Lower lobe of right lung (tissue), 2 donors: Measurements from ENCODE around the gene PBX4. TPM values are rescaled to one million over a fixed set of nuclear protein-coding genes. Genes with fewer than 3 reads are reported as not detected.

Experiments
- ATAC-seq, 2 donors: fragments of 200-7000 bp; cut with Tn5 transposase; one replicate each; pipeline ENCODE4 v1.9.1; 2020 to 2022; ENCODE audit warnings: mild to moderate bottlenecking in 2 of 2, moderate library complexity in 2 of 2
- DNase-seq: peaks from one replicate; pipeline ENCODE4 v3.0.0-alpha.2; 2020
- H3K27ac ChIP-seq: fragments of 200-600 bp; one replicate; pipeline ENCODE4 v1.8.0; 2022
- H3K27me3 ChIP-seq: fragments of 200-600 bp; one replicate; pipeline ENCODE4 v1.8.0; 2022; ENCODE audit warnings: low read depth
- H3K36me3 ChIP-seq: fragments of 200-600 bp; one replicate; pipeline ENCODE4 v1.8.0; 2022; ENCODE audit warnings: mild to moderate bottlenecking
- H3K4me1 ChIP-seq: fragments of 200-600 bp; one replicate; pipeline ENCODE4 v1.8.0; 2022
- H3K4me3 ChIP-seq: fragments of 200-600 bp; one replicate; pipeline ENCODE4 v1.8.0; 2022; ENCODE audit warnings: mild to moderate bottlenecking
- H3K9me3 ChIP-seq: fragments of 200-600 bp; one replicate; pipeline ENCODE4 v1.8.0; 2022
- intact Hi-C: fragments of 100-400 bp; cut with DNase I; formaldehyde crosslinking; loops from one replicate; pipeline ENCODE4 v1.11.0; 2022
- total RNA-seq: library from RNA; stranded (reverse); fragmentation: NEBNext Ultra II Directional; extraction: Animal tissue kit (Norgen Biotek cat#: 25700); gene quantifications from one replicate; pipeline ENCODE4 v1.2.1, GENCODE V29; 2021
- TF ChIP-seq, protein P1 (sequence below): fragments of 200-600 bp; IDR thresholded peaks from one replicate; pipeline ENCODE4 v1.8.0; 2022; ENCODE audit warnings: antibody characterized with exemption, mild to moderate bottlenecking
- donor health status: DM: no; HTN: yes; CAD: no; lungs with severe emphysema.

The PBX4 gene
- total RNA-seq, 1 donor from 2014 or later: 3.7 TPM

DNA sequence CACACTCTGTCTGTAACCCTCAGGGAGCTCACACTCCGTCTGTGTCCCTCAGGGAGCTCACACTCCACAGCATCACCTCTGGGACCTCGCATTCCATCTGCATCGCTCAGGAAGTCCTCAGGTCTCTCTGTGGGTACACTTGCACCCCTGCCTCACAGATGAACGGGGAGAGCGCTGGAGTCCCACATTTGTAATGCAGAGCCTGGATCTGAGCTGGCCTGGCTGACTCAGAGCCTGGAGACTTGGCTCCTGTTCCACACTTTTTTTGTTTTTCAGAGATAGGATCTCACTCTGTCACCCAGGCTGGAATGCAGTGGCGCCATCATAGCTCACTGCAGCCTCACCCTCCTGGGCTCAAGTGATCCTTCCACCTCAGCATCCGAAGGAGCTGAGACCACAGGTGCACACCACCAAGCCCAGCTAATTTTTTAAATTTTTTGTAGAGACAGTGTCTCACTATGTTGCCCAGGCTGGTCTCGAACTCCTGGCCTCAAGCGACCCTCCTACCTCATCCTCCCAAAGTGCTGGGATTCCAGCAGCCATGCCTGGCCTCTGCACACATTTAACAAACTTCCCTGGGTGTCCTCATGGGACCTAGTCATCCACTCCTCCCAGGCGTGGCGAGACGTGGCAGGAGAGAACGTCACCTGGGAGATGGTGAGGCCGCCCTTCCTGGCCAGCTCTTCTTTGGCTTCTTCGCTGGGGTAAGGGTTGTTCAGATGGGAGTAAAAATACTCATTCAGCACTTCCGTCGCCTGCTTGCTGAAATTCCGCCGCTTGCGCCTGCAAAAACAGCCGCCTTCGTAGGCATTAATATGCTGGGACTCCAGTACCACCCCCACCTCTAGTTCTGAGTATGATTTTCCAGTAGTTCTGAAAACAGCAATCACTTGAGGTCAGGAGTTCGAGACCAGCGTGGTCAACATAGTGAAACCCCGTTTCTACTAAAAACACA, 49.4 kb downstream of the PBX4 start:
- H3K9me3 ChIP-seq: no peaks in the 10 kb centered on the region
- peaks cover 10% of the 10 kb centered on the region for H3K36me3 ChIP-seq
- no peaks in the 10 kb centered on the region for H3K27me3 ChIP-seq
- DNase-seq (no peak), ATAC-seq (no peak)
- no peak overlapping the region for H3K27ac ChIP-seq
- intact Hi-C loops: no loop called here
- H3K4me3 ChIP-seq: no peak overlapping the region
- H3K4me1 ChIP-seq: no peaks in the 10 kb centered on the region
- TF ChIP-seq, protein P1, sequence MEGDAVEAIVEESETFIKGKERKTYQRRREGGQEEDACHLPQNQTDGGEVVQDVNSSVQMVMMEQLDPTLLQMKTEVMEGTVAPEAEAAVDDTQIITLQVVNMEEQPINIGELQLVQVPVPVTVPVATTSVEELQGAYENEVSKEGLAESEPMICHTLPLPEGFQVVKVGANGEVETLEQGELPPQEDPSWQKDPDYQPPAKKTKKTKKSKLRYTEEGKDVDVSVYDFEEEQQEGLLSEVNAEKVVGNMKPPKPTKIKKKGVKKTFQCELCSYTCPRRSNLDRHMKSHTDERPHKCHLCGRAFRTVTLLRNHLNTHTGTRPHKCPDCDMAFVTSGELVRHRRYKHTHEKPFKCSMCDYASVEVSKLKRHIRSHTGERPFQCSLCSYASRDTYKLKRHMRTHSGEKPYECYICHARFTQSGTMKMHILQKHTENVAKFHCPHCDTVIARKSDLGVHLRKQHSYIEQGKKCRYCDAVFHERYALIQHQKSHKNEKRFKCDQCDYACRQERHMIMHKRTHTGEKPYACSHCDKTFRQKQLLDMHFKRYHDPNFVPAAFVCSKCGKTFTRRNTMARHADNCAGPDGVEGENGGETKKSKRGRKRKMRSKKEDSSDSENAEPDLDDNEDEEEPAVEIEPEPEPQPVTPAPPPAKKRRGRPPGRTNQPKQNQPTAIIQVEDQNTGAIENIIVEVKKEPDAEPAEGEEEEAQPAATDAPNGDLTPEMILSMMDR: no peak

- Histone ChIP-seq H3K4me3 (no peak overlapping the region), H3K36me3 (peaks cover 10% of the 10 kb centered on the region), H3K27ac (no peak overlapping the region), H3K27me3 (no peaks in the 10 kb centered on the region), H3K4me1 (no peaks in the 10 kb centered on the region), H3K9me3 (no peaks in the 10 kb centered on the region)
- no peak for DNase-seq
- no peak for ATAC-seq
- TF ChIP-seq, protein P1: no peak
- intact Hi-C loops: no loop called here
Observed at GRCh38 chr19:19567391-19567790, 51.1 kb downstream of the PBX4 start.

DNA sequence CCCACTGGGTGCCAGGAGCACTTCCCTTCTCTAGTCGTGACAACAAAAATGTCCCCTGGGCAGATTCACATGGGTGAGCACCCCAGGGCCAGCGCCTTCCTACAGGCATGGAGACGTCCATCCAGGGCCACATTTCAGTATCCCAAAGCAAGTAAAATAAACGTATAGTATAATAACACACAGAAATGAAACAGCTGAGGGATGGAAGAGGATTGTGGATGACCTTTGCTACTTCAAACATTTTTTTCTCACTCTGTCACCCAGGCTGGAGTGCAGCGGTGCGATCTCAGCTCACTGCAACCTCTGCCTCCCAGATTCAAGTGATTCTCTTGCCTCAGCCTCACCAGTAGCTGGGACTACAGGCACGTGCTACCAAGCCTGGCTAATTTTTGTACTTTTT, 52.2 kb downstream of the PBX4 start:
- Histone ChIP-seq H3K27me3 (no peaks in the 10 kb centered on the region), H3K27ac (no peak overlapping the region), H3K36me3 (peaks cover 10% of the 10 kb centered on the region), H3K9me3 (no peaks in the 10 kb centered on the region), H3K4me1 (no peaks in the 10 kb centered on the region), H3K4me3 (no peak overlapping the region)
- intact Hi-C loops: no loop called here
- DNase-seq: no peak
- TF ChIP-seq, protein P1: no peak
- ATAC-seq: no peak

DNA sequence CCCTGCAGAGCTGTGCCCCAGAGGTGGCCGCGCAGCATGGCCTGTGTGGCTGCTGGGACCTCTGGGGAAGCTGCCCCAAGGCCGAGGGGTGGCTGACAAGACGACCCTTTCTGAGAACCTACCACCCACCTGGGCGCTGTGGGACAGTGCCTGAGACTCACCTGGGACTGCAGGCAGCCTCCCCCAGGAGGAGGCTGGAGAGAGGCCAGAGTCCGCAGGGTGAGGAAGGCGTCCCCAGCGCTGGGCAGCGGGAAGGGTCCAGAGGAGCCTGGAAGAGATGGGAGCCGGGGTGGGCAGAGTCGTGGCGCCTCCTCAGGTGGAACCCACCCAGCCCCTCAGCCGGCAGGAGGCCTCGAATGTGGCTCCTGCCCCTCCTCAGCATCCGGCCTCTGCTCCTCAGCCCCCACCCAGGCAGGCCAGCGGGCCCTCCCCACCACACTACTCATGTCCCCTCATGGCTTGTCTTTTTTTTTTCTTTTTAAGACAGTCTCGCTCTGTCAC, 55.1 kb downstream of the PBX4 start:
- TF ChIP-seq, protein P1: no peak
- Histone ChIP-seq H3K9me3 (no peaks in the 10 kb centered on the region), H3K27me3 (no peaks in the 10 kb centered on the region), H3K4me3 (no peak overlapping the region), H3K36me3 (no peaks in the 10 kb centered on the region), H3K4me1 (no peaks in the 10 kb centered on the region), H3K27ac (no peak overlapping the region)
- DNase-seq: no peak
- ATAC-seq: no peak
- intact Hi-C loops: no loop called here

DNA sequence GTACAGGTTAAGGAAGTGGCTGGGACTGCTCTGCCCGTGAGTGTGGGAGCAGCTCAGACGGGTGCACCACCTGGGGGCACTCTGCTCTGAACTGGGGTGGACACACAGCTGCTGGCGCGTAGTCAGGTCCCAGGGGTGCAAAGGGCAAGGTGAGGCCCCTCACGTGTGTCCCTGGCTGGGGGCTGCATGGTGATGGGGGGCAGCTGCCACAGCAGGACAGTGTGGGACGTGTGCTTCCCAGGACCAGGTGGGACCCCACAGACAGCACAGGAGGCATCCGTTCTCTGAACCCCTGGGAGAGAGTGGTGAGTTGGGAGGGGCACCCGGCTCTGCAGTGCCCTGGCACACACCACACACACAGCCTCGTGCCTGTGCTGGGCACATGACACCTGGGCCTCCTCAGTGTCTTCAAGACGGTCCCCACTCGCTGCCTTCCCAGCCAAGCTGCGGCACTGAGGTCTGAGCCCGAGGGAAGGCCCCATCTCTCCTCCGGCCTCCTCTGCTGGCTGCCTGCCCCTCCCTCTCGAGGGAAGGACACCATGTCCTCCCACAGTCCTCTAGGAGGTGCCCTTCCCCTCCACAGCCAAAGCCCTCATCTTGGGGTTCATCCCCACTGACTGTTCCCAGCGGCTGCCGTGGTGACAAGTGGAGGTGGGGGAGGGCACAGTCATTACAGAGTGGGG, 55.7 kb downstream of the PBX4 start:
- peak; percentile 22 to 30 for ATAC-seq
- no peak for DNase-seq
- Histone ChIP-seq H3K4me3 (no peak overlapping the region), H3K36me3 (no peaks in the 10 kb centered on the region), H3K27ac (no peak overlapping the region), H3K4me1 (no peaks in the 10 kb centered on the region), H3K27me3 (no peaks in the 10 kb centered on the region), H3K9me3 (no peaks in the 10 kb centered on the region)
- intact Hi-C loops: no loop called here
- TF ChIP-seq, protein P1: no peak
